Measurements from ENCODE around the gene CUEDC2.
A peak's percentile ranks its signal among the peaks of the same experiment; 100 is the strongest.

The CUEDC2 gene

DNA sequence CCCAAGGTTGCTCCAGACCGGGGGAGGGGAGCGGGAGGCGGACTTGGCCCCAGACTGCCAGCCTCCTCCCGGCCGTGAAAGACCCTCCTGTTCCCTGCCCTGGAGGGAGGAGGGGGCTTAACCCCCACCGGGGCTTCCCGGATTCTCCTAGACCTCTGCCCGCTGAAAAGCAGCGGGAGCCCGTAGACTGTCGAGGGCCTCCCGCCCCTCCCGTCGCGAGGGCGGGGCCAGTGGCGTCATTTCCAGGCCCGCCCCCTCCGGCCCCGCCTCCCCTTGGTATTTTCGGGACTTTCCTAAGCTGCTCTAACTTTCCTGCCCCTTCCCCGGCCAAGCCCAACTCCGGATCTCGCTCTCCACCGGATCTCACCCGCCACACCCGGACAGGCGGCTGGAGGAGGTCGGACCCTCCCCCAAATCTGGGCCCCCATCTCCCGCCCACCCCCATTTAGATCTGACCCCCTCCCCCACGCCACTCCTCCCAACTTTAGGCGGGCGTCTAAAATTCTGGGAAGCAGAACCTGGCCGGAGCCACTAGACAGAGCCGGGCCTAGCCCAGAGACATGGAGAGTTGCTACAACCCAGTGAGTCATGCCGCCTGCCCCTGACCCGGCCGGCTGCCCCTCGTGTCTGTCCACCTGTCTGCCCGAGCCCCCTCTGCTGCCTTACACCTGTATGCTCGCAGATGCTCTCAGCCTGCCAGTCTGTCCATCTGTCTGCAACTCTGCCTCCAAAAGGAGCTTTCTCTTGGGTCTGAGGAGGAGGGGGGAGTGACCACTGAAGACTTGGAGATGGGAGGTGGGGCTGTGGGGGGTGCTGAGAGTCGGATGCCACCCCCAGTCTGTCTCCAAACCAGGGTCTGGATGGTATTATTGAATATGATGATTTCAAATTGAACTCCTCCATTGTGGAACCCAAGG is 36.7 kb downstream of the CUEDC2 start, which contains the start of gene NFKB2:
NFKB2 (plus strand) TSS at position 306 of the 917 bp plus-strand sequence; CDS start at position 561, 255 bp downstream.
- DNase-seq, result peak; percentile 93 to 94

DNA sequence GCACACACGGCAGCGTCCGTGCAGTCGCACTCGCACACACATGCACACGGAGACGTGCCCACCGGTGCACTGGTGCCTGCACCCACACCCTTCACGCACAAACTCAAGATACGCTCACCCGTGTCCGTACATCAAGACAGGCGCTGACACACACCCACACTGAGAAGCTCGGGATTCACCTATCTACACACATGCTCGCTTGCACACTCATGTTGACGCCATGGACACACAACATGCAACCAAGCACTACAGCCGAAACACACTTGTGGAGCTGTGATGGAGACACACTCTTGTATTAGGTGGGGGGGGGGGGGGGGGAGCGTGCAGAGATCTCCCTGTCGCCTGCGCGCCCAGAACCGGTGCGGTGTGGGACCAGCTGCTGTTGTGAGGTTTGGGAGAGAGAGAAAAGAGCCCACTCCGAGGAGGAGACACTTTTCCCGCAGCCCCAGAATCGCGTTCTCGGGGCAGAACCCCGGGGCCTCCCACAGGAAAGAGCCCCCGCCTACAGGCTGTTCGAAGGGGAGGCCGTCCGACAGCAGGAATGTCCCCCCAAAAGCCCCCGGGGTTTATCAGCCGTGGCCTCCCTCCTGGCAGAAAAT is 37.5 kb downstream of the CUEDC2 start:
- peak; percentile 59 to 68 for DNase-seq

DNA sequence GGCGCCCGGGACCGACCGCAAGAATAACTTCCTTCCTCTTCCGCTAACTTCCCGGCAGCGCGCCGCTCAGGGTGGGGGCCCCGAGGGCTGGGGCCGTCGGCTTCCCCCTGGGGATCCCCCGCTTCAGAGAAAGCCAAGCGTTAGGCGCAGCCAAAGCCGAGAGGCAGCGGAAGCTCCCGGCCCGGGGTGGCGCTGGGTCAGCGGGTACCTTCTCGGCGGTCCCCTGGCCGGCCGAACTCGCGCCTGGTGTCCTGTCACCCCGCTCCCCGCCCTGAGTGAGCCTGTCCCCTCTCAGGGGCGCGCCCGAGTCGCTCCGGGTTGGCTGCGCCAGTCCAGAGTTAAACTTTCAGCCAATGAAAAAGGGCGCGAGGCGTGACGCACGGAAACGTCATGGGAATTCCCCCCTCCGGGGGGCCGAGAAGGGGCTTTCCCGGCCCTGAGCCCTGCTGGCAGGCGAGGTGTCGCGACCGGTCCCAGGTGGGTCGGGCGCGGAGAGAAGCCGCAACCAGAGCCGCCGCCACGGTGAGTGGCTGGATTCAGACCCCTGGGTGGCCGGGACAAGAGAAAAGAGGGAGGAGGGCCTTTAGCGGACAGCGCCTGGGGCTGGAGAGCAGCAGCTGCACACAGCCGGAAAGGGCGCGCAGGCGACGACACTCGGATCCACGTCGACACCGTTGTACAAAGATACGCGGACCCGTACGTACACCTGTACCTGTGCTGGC is 38.1 kb downstream of the CUEDC2 start:
- DNase-seq, result peak; percentile 99

DNA sequence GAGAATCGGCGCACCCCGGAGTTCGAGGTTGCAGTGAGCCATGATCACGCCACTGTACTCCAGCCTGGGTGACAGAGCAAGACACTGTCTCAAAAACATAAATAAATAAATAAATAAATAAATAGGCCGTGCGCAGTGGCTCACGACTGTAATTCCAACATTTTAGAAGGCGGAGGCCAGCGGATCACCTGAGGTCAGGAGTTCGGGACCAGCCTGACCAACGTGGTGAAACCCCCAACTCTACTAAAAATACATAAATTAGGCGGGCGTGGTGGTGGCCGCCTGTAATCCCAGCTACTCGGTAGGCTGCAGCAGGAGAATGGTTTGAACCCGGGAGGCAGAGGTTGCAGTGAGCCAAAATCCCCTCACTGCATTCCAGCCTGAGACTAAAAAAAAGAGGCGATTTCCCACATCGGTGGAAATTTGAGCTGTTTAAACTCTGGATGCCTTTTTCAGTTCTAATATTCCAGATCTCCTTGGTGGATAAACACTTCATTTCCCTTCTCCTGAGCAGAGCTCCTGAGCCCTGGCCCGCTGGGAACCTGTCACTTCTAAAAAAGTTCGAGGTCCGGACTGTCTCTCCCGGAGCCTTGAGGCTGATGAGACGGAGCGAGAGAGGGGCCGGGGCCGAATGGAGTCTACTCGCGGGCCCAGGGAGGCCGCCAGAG is 38.8 kb downstream of the CUEDC2 start:
- no peak for DNase-seq

DNA sequence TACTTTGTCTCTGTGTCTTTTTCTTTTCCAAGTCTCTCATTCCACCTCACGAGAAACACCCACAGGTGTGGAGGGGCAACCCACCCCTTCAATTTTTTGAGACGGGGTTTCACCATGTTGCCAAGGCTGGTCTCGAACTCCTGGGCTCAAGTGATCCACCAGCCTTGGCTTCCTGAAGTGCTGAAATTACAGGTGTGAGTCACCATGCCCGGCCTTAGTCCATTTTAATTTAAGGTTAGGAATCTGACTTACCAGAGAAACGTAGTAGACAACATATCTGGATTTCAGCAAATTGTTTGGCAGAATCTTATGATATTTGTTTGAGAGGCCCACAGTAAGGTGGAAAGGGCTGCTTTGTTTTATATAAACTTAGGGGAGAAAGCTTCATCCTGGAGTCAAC is 40.1 kb downstream of the CUEDC2 start:
- DNase-seq, result no peak

DNA sequence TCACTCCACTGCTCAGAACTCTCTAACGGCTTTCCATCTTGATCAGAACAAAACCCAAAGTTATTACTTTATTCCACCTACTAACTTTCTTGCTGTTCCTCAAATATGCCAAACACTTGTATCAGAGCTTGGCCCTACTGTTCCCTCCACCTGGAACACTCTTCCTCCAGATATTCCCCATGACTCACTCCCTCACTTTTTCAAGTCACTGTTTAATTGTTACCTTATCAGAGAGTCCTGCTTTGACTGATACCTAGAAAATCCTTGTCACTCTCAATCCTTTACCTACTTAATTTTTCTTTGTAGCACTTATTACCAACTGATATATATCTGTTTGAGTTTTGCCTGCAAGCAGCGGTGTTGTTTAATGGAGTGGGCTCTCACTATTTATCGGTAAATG is 42.5 kb downstream of the CUEDC2 start:
- no peak for DNase-seq

DNA sequence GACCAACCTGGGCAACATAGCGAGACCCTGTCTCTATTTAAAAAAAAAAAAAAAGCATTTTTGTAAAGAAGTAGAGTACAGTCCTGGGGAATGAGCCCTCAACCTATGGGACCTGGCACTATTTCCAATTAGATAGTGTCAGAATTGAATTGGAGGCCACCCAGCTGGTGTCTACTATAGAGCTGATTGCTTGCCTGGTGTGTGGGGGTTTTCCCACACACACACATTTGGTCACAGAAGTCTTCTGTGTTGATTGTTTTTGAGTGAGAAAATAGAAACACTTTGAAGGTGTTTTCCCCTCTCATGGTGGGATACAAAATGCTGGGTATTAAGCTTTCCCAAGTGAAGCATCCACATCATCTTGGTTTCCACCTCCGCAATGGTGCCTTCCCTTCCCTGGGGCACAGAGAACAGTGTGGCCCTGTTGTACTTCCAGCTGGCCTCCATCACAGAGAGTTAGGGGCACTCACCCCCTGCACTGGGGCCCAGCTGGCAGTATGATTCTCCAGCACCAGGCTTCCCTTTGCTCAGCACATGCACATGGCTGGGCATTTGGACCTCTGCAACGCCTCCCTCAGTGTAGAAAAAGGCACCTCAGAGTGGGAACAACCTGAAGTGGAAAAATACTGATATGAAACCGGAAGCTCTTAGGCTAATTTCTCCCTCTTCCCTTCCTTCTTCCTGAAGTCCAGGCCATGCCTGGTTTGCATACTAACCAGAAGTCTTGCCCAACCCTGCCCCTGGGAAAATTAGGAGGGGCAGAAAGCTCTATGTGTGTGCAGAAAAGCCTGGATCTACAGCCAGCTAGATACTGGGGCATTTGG is 47.6 kb downstream of the CUEDC2 start:
- DNase-seq, result no peak

DNA sequence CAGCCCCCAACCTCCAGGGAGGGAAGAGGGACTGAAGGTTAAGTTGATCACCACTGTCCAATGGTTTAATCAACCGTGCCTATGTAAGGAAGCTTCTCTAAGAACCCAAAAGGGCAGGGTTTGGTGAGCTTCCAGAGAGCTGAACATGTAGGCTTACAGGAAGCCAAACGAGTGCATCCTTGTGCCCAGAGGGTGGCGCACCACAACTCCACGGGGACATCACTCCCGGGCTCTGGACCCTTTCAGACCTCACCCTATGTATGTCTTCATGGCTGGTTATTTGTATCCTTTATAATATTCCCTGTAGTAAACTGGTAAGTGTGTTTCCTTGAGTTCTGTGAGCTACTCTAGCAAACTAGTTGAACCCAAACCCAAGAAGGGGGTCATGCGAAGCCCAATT is 48.3 kb downstream of the CUEDC2 start:
- peak in 1 of 2 experiments; percentile 12 for DNase-seq

DNA sequence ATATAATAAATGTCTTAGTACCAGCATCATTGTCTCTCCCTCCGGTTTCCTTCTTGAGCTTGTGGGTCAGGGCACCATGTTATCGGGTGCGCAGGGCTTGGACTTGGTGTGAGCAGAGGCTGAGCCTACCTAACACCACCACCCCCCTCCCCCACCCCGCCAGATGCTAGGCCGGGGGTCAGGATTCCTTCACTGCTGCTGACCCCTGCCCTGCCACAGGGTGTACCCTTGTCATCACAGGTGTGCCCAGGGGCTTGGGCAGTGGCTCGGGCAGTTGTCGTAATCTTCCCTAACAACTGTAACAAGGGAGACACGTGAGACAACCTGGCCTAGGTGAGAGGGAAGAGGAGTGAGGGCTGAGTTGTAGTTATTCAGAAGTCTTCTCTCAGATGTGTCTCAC is 49.5 kb downstream of the CUEDC2 start:
- no peak for DNase-seq

DNA sequence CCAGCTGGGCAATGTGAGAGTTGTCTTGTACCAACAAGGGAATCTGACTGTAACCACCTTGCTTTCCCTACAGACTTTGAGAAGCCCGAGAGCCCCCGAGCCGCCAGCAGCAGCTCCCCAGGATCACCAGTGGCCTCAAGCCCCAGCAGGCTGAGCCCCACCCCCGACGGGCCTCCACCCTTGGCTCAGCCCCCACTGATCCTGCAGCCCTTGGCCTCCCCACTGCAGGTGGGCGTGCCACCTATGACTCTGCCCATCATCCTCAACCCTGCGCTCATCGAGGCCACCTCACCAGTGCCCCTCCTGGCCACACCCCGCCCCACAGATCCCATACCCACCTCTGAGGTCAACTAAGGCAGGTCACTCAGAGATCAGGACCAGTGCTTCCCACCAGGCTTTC is 50.4 kb downstream of the CUEDC2 start:
- no peak for DNase-seq

DNA sequence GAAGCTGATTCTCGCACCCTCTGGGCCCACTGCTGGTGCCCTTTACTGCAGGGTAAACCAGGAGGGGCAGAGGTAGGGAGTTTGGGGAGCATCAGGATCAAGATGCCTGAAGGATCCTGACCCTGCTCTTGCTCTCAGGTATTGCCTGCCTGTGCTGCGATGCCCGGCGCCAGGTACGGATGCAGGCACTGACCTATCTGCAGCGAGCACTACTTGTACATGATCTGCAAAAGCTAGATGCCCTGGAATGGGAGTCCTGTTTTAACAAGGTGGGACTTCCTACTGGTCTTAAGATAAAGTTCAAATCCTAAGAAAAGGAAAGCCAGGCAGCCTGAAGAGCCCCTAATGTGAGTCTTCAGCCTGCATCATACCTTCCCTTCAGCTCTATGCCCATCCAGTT is 53.0 kb downstream of the CUEDC2 start:
- no peak for DNase-seq

DNA sequence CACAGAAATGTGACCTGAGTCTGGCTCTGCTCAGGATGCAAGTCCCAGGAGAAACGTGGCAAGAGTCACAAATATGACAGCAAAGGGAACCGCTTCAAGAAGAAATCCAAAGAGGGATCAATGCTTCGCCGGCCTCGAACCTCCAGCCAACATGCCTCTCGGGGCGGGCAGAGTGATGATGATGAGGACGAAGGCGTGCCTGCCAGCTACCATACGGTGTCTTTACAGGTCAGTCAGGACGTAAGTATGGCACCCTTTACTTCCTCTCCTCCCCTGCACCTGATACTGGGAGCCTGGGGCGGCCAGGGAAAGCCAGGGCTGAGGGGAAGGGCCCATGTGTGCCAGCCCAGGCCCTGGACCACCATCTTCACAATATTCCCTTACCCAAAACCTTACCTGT is 55.5 kb downstream of the CUEDC2 start:
- DNase-seq, result no peak

DNA sequence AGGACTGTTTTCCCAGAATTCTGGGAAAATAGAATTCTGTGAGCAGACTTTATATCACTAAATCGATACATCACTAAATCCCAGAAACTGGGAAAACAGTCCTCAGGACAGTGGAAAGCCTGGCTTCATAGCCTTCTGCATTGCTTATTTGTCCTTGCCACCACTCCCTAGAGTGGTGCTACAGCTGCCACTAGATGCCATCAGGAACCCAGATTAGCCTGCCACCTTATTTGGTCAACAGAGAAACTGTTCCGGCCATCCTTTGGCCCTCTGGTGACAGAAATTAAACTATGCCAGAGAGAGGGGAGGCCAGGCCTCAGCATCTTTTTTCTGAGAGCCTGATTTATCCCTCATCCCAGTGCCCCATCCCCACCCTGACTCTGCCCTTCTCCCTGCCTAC is 56.5 kb downstream of the CUEDC2 start:
- DNase-seq, result no peak

DNA sequence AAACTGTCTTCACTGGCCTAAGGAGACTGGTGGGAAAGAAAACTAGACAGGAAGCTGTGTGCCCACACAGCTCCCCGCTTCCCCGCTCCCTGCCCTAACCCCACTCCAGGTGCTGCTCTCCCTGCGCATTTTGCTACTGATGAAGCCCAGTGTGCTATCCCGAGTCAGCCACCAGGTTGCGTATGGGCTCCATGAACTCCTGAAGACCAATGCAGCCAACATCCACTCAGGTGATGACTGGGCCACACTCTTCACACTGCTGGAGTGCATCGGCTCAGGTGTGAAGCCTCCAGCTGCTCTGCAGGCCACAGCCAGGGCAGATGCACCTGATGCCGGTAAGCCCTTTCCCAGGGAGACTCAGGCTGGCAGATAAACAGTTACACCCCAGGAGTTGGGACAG is 57.1 kb downstream of the CUEDC2 start:
- DNase-seq, result no peak
